Gastrocnemius medialis (tissue), 4 donors: Measurements from ENCODE around the gene ARHGAP5.

ENCODE experiments used
- POLR2A ChIP-seq, 2 donors: fragments of 450-650 bp; IDR thresholded peaks; one replicate each; pipeline ENCODE4 v1.6.1; 2017; ENCODE audit warnings: antibody characterized with exemption in 2 of 2, mild to moderate bottlenecking in 2 of 2, moderate library complexity in 2 of 2
- TF ChIP-seq, protein P1 (sequence below), 5 experiments: fragments of 450-650 bp in 3 of 5; fragments of 200-600 bp in 2 of 5; sonication (generic) in 2 of 5; IDR thresholded peaks in 4 of 5; conservative IDR thresholded peaks in 1 of 5; 1 replicate in 4 of 5; 2 replicates in 1 of 5; pipeline ENCODE4 v1.5.1; 2016 to 2019; ENCODE audit warnings: antibody characterized with exemption in 5 of 5, mild to moderate bottlenecking in 3 of 5, moderate library complexity in 3 of 5

- TF ChIP-seq, protein P1, sequence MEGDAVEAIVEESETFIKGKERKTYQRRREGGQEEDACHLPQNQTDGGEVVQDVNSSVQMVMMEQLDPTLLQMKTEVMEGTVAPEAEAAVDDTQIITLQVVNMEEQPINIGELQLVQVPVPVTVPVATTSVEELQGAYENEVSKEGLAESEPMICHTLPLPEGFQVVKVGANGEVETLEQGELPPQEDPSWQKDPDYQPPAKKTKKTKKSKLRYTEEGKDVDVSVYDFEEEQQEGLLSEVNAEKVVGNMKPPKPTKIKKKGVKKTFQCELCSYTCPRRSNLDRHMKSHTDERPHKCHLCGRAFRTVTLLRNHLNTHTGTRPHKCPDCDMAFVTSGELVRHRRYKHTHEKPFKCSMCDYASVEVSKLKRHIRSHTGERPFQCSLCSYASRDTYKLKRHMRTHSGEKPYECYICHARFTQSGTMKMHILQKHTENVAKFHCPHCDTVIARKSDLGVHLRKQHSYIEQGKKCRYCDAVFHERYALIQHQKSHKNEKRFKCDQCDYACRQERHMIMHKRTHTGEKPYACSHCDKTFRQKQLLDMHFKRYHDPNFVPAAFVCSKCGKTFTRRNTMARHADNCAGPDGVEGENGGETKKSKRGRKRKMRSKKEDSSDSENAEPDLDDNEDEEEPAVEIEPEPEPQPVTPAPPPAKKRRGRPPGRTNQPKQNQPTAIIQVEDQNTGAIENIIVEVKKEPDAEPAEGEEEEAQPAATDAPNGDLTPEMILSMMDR (IDR thresholded peaks at IDR 0.05 in 4 of 5, conservative IDR thresholded peaks at IDR 0.05 in 1 of 5), result no peak
- TF ChIP-seq POLR2A (IDR thresholded peaks at IDR 0.05), result no peak
Measured at GRCh38 chr14:32085845-32086383, 8.8 kb downstream of the ARHGAP5 start.
